K562 (cell line): Measurements from ENCODE around the gene FARP1. TPM values are rescaled to one million over a fixed set of nuclear protein-coding genes. Genes with fewer than 3 reads are reported as not detected.

Source experiments
- ATAC-seq: fragments of 200-7000 bp; cut with Tn5 transposase; 3 replicates; pipeline ENCODE4 v1.9.1; 2020; ENCODE audit warnings: moderate library complexity
- BruUV-seq: library from RNA; stranded (reverse); fragments of 400-500 nt; replicated peaks from 2 replicates; lab custom pipeline; 2021; lab: Mats Ljungman, UMichigan
- CTCF ChIA-PET: fragments of 300-600 bp; formaldehyde crosslinking; extraction: SDS; loops from one replicate; lab custom pipeline; 2021; ENCODE audit warnings: low intra/inter-chr PET ratio; lab: Yijun Ruan, JAX
- POLR2A ChIA-PET: fragments of 300-600, 350-650 bp; sonication (Branson Sonifier 250); formaldehyde crosslinking; extraction: SDS; loops from one replicate; lab custom pipeline; 2021; ENCODE audit warnings: antibody characterized with exemption, inconsistent platforms; lab: Yijun Ruan, JAX
- DNase-seq, 4 experiments: peaks; one replicate each; pipeline versions ENCODE4 v3.0.0 to v3.0.0-alpha.2; 2011 to 2018; ENCODE audit warnings: low spot score in 3 of 4, mixed read lengths in 3 of 4; ENCODE audit errors: extremely low read depth in 1 of 4
- FAIRE-seq: peaks from 2 replicates; lab custom pipeline; 2011; peaks lifted over from hg19 to GRCh38; lab: Jason Lieb, UNC
- H2AFZ ChIP-seq: 2 replicates; pipeline ENCODE4 v1.6.0; 2011; ENCODE audit warnings: low read depth, low read length, control low read depth, inconsistent platforms
- H3K27ac ChIP-seq: fragments of 200-600 bp; 3 replicates; pipeline ENCODE4 v1.8.0; 2011; ENCODE audit warnings: low read depth, mild to moderate bottlenecking, control low read depth, inconsistent platforms, low read length, moderate library complexity, mixed read lengths; ENCODE audit errors: extremely low read depth
- H3K27me3 ChIP-seq, 2 experiments: fragments of 300-600 bp in 1 of 2; 2 replicates in 1 of 2; 3 replicates in 1 of 2; pipeline versions ENCODE4 v1.6.0 to v1.8.0; 2011; ENCODE audit warnings: inconsistent platforms in 2 of 2, low read length in 2 of 2, mild to moderate bottlenecking in 1 of 2, mixed read lengths in 1 of 2, moderate library complexity in 1 of 2; ENCODE audit not compliant: control insufficient read depth in 2 of 2, insufficient read depth in 2 of 2
- H3K36me3 ChIP-seq: fragments of 300-600 bp; 3 replicates; pipeline ENCODE4 v1.8.0; 2011; ENCODE audit warnings: mild to moderate bottlenecking, low read length, inconsistent platforms; ENCODE audit not compliant: control insufficient read depth, insufficient read depth
- H3K4me1 ChIP-seq, 2 experiments: fragments of 200-600 bp in 1 of 2; replicated peaks in 1 of 2; 2 replicates in 1 of 2; 3 replicates in 1 of 2; pipeline versions ENCODE4 v1.5.1 to v1.8.0; 2011; ENCODE audit warnings: inconsistent platforms in 2 of 2, low read length in 2 of 2, mild to moderate bottlenecking in 1 of 2, mixed read lengths in 1 of 2, moderate library complexity in 1 of 2; ENCODE audit not compliant: control insufficient read depth in 2 of 2, insufficient read depth in 2 of 2
- H3K4me2 ChIP-seq: 2 replicates; pipeline ENCODE4 v1.6.1; 2011; ENCODE audit warnings: low read length, control low read depth, inconsistent platforms, mixed read lengths; ENCODE audit not compliant: insufficient read depth
- H3K4me3 ChIP-seq: fragments of 200-600 bp; sonication (generic), shearing (Covaris generic); 2 replicates; pipeline ENCODE4 v1.5.1; 2016; ENCODE audit warnings: control low read depth, inconsistent platforms
- H3K79me2 ChIP-seq: fragments of 200-600 bp; 3 replicates; pipeline ENCODE4 v1.8.0; 2011; ENCODE audit warnings: low read length, inconsistent platforms; ENCODE audit not compliant: control insufficient read depth, insufficient read depth
- H3K9ac ChIP-seq, 2 experiments: 2 replicates each; pipeline versions ENCODE4 v1.6.0 to v1.6.1; 2011; ENCODE audit warnings: low read depth in 2 of 2, low read length in 2 of 2, control low read depth in 1 of 2, inconsistent platforms in 1 of 2, mild to moderate bottlenecking in 1 of 2, mixed read lengths in 1 of 2; ENCODE audit not compliant: insufficient read depth in 1 of 2
- H3K9me1 ChIP-seq: one replicate; pipeline ENCODE4 v1.6.0; 2011; ENCODE audit warnings: inconsistent platforms, mild to moderate bottlenecking, low read length, moderate library complexity; ENCODE audit not compliant: control insufficient read depth, insufficient read depth
- H3K9me3 ChIP-seq: replicated peaks from 2 replicates; pipeline ENCODE4 v1.5.1; 2011; ENCODE audit warnings: low read depth, low read length, inconsistent platforms; ENCODE audit not compliant: control insufficient read depth, insufficient read depth
- H4K20me1 ChIP-seq: replicated peaks from 2 replicates; pipeline ENCODE4 v1.6.1; 2011; ENCODE audit warnings: low read length, inconsistent platforms, mixed read lengths; ENCODE audit not compliant: control insufficient read depth, insufficient read depth
- ELF2 ChIP-seq: fragments of 250-450 bp; sonication (Bioruptor Pico); IDR thresholded peaks from 2 replicates; pipeline ENCODE4 v1.5.0; 2021; ENCODE audit warnings: mild to moderate bottlenecking
- FOS ChIP-seq: IDR thresholded peaks from 3 replicates; pipeline ENCODE4 v1.6.1; 2011; ENCODE audit not compliant: insufficient read length; ENCODE audit errors: extremely low read depth
- MEIS2 ChIP-seq: fragments of 450-650 bp; IDR thresholded peaks from 2 replicates; pipeline ENCODE4 v1.6.1; 2014; ENCODE audit warnings: mild to moderate bottlenecking; ENCODE audit not compliant: partially characterized antibody
- NCOA4 ChIP-seq: fragments of 450-650 bp; IDR thresholded peaks from 2 replicates; pipeline ENCODE4 v1.6.1; 2018; ENCODE audit warnings: mild to moderate bottlenecking; ENCODE audit not compliant: partially characterized antibody
- NFATC3 ChIP-seq: fragments of 450-650 bp; IDR thresholded peaks from 2 replicates; pipeline ENCODE4 v1.6.1; 2017; ENCODE audit warnings: mild to moderate bottlenecking
- TGIF2 ChIP-seq: sonication (generic); formaldehyde crosslinking; IDR thresholded peaks from 2 replicates; pipeline ENCODE4 v1.8.1; 2022; ENCODE audit warnings: mild to moderate bottlenecking, missing genetic modification reagents, moderate library complexity
- ZNF165 ChIP-seq: fragments of 250-450 bp; sonication (Bioruptor Pico); IDR thresholded peaks from 2 replicates; pipeline ENCODE4 v1.4.0; 2020; ENCODE audit warnings: borderline replicate concordance
- ZNF3 ChIP-seq: fragments of 250-450 bp; sonication (Bioruptor Pico); IDR thresholded peaks from 2 replicates; pipeline ENCODE4 v1.5.0; 2021; ENCODE audit warnings: mild to moderate bottlenecking, moderate library complexity
- ZNF408 ChIP-seq: fragments of 250-450 bp; sonication (Bioruptor Pico); IDR thresholded peaks from 2 replicates; pipeline ENCODE4 v1.4.0; 2020; ENCODE audit warnings: low read depth, mild to moderate bottlenecking, moderate library complexity
- ZNF583 ChIP-seq: fragments of 250-450 bp; sonication (Bioruptor Pico); IDR thresholded peaks from 2 replicates; pipeline ENCODE4 v1.4.0; 2020
- WGBS: fragments of 100-300 bp; shearing (Covaris generic); methylation state at CpG from one replicate; pipeline ENCODE4 v1.1.6; 2016; ENCODE audit warnings: low coverage, mixed read lengths; ENCODE audit not compliant: insufficient coverage; ENCODE audit errors: missing lambda C conversion rate; 5-methylcytosine and 5-hydroxymethylcytosine counted together
- in situ Hi-C: fragments of 300-500 bp; cut with MboI; formaldehyde crosslinking; loops from 4 replicates; pipeline ENCODE4 v1.15.0; 2018; ENCODE audit warnings: inconsistent platforms, mixed read lengths
- intact Hi-C: fragments of 100-400 bp; cut with micrococcal nuclease; formaldehyde crosslinking; loops from 2 replicates; pipeline ENCODE4 v1.14.2; 2022
- polyA plus RNA-seq, 8 experiments: library from polyadenylated mRNA; depleted of rRNA in 4 of 8; stranded (reverse) in 5 of 8; unstranded in 3 of 8; fragments of >200 nt; fragmentation: Nextera tagmentation in 2 of 8; fragmentation: Illumina TruSeq in 1 of 8; extraction: Ambion mirVana in 2 of 8; extraction: Trizol in 1 of 8; gene quantifications; 2 replicates each; pipeline versions ENCODE4 v1.2.1 to v1.2.3, GENCODE V29; 2011 to 2014; ENCODE audit warnings: inconsistent platforms in 1 of 8, missing spikeins in 1 of 8
- total RNA-seq, 7 experiments: library from RNA; depleted of rRNA in 6 of 7; stranded (reverse); fragments of >200 nt in 6 of 7; fragmentation: Illumina TruSeq in 2 of 7; extraction: Trizol in 2 of 7; gene quantifications; 2 replicates each; pipeline versions ENCODE4 v1.2.1 to v1.2.3, GENCODE V29; 2011 to 2021; ENCODE audit warnings: low replicate concordance in 1 of 7
- TF ChIP-seq, protein P1 (sequence below): sonication (generic); formaldehyde crosslinking; IDR thresholded peaks from 2 replicates; pipeline ENCODE4 v1.8.0; 2023; ENCODE audit warnings: missing genetic modification reagents, mild to moderate bottlenecking, borderline replicate concordance

Gene FARP1
- total and polyA plus RNA-seq, 9 of the 15 experiments (the other 6 are each of a cell fraction or from before 2014, with no cell fraction given), result 0.03 to 0.29 (median 0.05) TPM; not detected in 3

DNA sequence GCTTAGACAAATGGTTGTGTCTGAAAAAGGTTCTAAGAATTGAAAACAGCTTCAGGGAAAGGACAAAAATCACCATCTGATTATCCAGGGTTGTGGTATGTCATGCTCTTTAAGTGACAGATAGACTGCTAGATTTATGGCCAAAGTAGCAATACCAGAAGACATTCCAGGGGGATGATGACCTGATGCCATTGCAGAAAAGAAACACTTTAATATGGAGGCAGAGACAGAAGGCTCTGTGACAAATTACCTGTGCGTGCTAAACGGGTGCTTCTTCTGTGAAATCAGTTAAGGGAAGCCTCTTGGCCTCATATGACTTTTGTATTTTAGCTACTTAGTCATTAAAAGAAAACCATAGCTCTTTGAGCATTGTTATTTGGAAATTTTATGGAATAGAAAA, 178.5 kb downstream of the FARP1 start:
- ChIA-PET POLR2A (no interaction called here), CTCF (no interaction called here)
- no peak overlapping the region for H3K9ac ChIP-seq
- H2AFZ ChIP-seq, result no peak overlapping the region
- H3K9me1 ChIP-seq, result no peaks in the 10 kb centered on the region
- no peak overlapping the region for H3K4me3 ChIP-seq
- H3K4me1 ChIP-seq, result no peaks in the 10 kb centered on the region
- H3K79me2 ChIP-seq, result no peaks in the 10 kb centered on the region
- TF ChIP-seq MEIS2, result peak; percentile 28
- no peak for TF ChIP-seq FOS
- in situ Hi-C loops (no loop called here), intact Hi-C loops (no loop called here)
- no peak overlapping the region for H3K4me2 ChIP-seq
- no peaks in the 10 kb centered on the region for H3K36me3 ChIP-seq
- no TSS peak for BruUV-seq
- no peak overlapping the region for H3K27ac ChIP-seq
- 3% methylated on average over 2 of the region's 2 CpGs for WGBS
- ATAC-seq (no peak), FAIRE-seq (no peak), DNase-seq (no peak)
- H3K27me3 ChIP-seq, result peaks cover 0 to 29% of the 10 kb centered on the region in 2 experiments; a peak in 3 of 5 replicates
- H4K20me1 ChIP-seq, result no peaks in the 10 kb centered on the region
- H3K9me3 ChIP-seq, result no peaks in the 10 kb centered on the region

DNA sequence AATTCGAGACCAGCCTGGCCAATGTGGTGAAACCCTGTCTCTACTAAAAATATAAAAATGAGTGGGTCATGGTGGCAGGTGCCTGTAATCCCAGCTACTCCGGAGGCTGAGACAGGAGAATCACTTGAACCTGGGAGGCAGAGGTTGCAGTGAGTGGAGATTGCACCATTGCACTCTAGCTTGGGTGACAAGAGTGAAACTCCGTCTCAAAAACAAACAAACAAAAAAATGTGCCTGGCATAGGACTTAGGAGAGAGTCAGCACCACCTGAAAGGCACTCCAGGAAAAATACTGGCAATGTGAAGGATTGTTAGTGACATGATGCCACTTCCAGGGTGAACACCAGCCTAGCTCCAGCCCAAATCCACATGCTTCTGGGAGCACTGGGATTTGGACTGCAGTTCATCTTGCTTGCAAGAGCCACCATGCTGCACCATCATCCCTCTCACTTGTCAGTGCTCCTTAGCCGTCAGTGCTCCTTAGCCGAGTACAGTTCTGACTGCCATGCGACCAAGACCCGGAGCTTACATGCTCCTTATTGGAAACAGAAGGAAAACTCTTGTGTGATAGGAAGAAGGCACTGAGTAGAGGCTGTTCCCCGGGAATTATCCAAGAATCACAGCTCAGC, 179.3 kb downstream of the FARP1 start:
- Histone ChIP-seq H3K27ac (no peak overlapping the region), H3K4me1 (no peaks in the 10 kb centered on the region), H2AFZ (no peak overlapping the region), H3K4me3 (no peak overlapping the region), H3K79me2 (no peaks in the 10 kb centered on the region), H3K9me1 (no peaks in the 10 kb centered on the region), H3K36me3 (no peaks in the 10 kb centered on the region), H3K9me3 (no peaks in the 10 kb centered on the region), H3K4me2 (no peak overlapping the region), H3K9ac (no peak overlapping the region), H4K20me1 (no peaks in the 10 kb centered on the region), H3K27me3 (peaks cover 0 to 24% of the 10 kb centered on the region in 2 experiments; a peak in 3 of 5 replicates)
- BruUV-seq, result no TSS peak
- no peak for DNase-seq
- intact Hi-C loops (no loop called here), in situ Hi-C loops (no loop called here)
- POLR2A ChIA-PET, result interaction anchor here (0.8 kb wide), 1 partner anchor 9 kb away, joined by 3 read pairs; no protein-coding TSS in a partner anchor
- ATAC-seq, result no peak
- WGBS, result 2% methylated on average over 8 of the region's 8 CpGs
- CTCF ChIA-PET, result no interaction called here
- FAIRE-seq, result no peak
- TF ChIP-seq NCOA4, result no peak
- TF ChIP-seq ZNF408 (CRISPR knock-in tag), result no peak
- no peak for TF ChIP-seq NFATC3
- no peak for TF ChIP-seq TGIF2
- TF ChIP-seq ELF2 (CRISPR knock-in tag), result no peak
- no peak for TF ChIP-seq ZNF165 (CRISPR knock-in tag)
- TF ChIP-seq ZNF3, result no peak
- TF ChIP-seq, protein P1, sequence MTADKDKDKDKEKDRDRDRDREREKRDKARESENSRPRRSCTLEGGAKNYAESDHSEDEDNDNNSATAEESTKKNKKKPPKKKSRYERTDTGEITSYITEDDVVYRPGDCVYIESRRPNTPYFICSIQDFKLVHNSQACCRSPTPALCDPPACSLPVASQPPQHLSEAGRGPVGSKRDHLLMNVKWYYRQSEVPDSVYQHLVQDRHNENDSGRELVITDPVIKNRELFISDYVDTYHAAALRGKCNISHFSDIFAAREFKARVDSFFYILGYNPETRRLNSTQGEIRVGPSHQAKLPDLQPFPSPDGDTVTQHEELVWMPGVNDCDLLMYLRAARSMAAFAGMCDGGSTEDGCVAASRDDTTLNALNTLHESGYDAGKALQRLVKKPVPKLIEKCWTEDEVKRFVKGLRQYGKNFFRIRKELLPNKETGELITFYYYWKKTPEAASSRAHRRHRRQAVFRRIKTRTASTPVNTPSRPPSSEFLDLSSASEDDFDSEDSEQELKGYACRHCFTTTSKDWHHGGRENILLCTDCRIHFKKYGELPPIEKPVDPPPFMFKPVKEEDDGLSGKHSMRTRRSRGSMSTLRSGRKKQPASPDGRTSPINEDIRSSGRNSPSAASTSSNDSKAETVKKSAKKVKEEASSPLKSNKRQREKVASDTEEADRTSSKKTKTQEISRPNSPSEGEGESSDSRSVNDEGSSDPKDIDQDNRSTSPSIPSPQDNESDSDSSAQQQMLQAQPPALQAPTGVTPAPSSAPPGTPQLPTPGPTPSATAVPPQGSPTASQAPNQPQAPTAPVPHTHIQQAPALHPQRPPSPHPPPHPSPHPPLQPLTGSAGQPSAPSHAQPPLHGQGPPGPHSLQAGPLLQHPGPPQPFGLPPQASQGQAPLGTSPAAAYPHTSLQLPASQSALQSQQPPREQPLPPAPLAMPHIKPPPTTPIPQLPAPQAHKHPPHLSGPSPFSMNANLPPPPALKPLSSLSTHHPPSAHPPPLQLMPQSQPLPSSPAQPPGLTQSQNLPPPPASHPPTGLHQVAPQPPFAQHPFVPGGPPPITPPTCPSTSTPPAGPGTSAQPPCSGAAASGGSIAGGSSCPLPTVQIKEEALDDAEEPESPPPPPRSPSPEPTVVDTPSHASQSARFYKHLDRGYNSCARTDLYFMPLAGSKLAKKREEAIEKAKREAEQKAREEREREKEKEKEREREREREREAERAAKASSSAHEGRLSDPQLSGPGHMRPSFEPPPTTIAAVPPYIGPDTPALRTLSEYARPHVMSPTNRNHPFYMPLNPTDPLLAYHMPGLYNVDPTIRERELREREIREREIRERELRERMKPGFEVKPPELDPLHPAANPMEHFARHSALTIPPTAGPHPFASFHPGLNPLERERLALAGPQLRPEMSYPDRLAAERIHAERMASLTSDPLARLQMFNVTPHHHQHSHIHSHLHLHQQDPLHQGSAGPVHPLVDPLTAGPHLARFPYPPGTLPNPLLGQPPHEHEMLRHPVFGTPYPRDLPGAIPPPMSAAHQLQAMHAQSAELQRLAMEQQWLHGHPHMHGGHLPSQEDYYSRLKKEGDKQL (CRISPR knock-in tag), result no peak
- TF ChIP-seq ZNF583, result no peak
